Measurements from ENCODE around the gene CPNE1. TPM values are rescaled to one million over a fixed set of nuclear protein-coding genes. Genes with fewer than 3 reads are reported as not detected.

CPNE1 gene
- total and polyA plus RNA-seq, 10 of the 15 experiments (the other 5 are each of a cell fraction or from before 2014, with no cell fraction given) = 84.9 to 209 (median 146) TPM

DNA sequence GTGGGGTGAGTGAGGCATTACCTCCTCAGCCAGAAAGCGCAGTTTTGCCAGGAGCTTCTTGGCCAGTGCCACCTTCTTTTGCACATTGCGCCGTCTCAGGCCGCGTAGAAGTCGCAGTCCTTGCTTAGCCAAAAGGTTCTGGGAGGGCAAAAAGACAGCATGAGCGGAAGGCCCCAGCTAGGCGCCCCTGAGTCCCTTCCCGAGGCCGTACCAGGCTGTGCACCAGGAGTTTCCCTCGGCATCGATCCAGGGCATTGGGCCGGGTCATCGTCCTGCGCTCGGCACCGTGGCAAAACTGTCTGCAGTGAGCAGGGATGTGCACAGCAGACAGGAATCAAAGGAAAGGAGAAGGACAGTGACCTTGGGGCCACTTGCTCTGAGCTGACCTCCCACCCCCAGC, 69.2 kb downstream of the CPNE1 start (continued):
- no peak for TF ChIP-seq REST (IDR thresholded peaks at IDR 0.05; ENCODE audit: low read depth, low read length)
- TF ChIP-seq SUPT20H (IDR thresholded peaks at IDR 0.05; ENCODE audit: borderline replicate concordance, control insufficient read depth, low read depth, low read length) = no peak

GRCh38 chr20:35592339-35592974, 72.2 kb downstream of the CPNE1 start:
- ChIA-PET RAD21 (ENCODE audit: unreplicated experiment) (no interaction called here), SMC1A (ENCODE audit: uncharacterized antibody, unreplicated experiment) (no interaction called here), POLR2A (interaction anchor here (0.6 to 0.7 kb wide), 2 partner anchors 36 to 42 kb away, joined by 3 to 4 read pairs; no protein-coding TSS in a partner anchor), CTCF (no interaction called here)
- no peak overlapping the region for H3K27ac ChIP-seq (ENCODE audit: control insufficient read depth, insufficient read depth)
- no peak overlapping the region for H3K4me2 ChIP-seq (ENCODE audit: control insufficient read depth, insufficient read depth)
- FAIRE-seq (no peak), DNase-seq (ENCODE audit: low read depth, low spot score) (no peak), ATAC-seq (no peak)
- no peak overlapping the region for H3K9ac ChIP-seq (ENCODE audit: control insufficient read depth, insufficient read depth, low read length)
- H3K4me3 ChIP-seq = no peak overlapping the region
- no peak overlapping the region for H2AFZ ChIP-seq (ENCODE audit: control insufficient read depth, low read depth, low read length)
- H3K4me1 ChIP-seq (ENCODE audit: control insufficient read depth, insufficient read depth, low read length) = no peaks in the 10 kb centered on the region
- BruUV-seq (replicated peaks) = no TSS peak
- no peaks in the 10 kb centered on the region for H4K20me1 ChIP-seq (ENCODE audit: control insufficient read depth, insufficient read depth)
- no peaks in the 10 kb centered on the region for H3K27me3 ChIP-seq (replicated peaks in 1 of 2; ENCODE audit: control insufficient read depth in 2 of 2, insufficient read depth in 2 of 2, low read length in 1 of 2)
- H3K9me3 ChIP-seq (replicated peaks; ENCODE audit: control insufficient read depth, insufficient read depth, low read length) = no peaks in the 10 kb centered on the region
- no peaks in the 10 kb centered on the region for H3K79me2 ChIP-seq (ENCODE audit: control insufficient read depth, insufficient read depth, low read length)
- H3K36me3 ChIP-seq (ENCODE audit: control insufficient read depth in 2 of 2, insufficient read depth in 2 of 2, low read length in 1 of 2) = no peaks in the 10 kb centered on the region
- intact Hi-C loops (cut with micrococcal nuclease; ENCODE audit: unreplicated experiment) (no loop called here), in situ Hi-C loops (cut with MboI) (no loop called here)
- 3% methylated on average over 2 of the region's 2 CpGs for WGBS (ENCODE audit: insufficient coverage, insufficient replicate concordance, low lambda C conversion rate, missing lambda C conversion rate)
- TF ChIP-seq TCF12 (IDR thresholded peaks at IDR 0.05; ENCODE audit: low read depth, low read length) (no peak), NFYA (IDR thresholded peaks at IDR 0.05; ENCODE audit: borderline replicate concordance, low read depth, low read length) (no peak), NFXL1 (IDR thresholded peaks at IDR 0.05; ENCODE audit: borderline replicate concordance) (no peak), EP300 (IDR thresholded peaks at IDR 0.05; ENCODE audit: borderline replicate concordance in 1 of 2, control insufficient read depth in 1 of 2, low read depth in 2 of 2, low read length in 2 of 2) (no peak), ETV6 (conservative IDR thresholded peaks at IDR 0.05 in 1 of 2, IDR thresholded peaks at IDR 0.05 in 1 of 2; ENCODE audit: borderline replicate concordance in 1 of 2, low read depth in 1 of 2) (no peak), ZBTB11 (CRISPR knock-in tag; IDR thresholded peaks at IDR 0.05) (no peak)
- TF ChIP-seq, protein P1, sequence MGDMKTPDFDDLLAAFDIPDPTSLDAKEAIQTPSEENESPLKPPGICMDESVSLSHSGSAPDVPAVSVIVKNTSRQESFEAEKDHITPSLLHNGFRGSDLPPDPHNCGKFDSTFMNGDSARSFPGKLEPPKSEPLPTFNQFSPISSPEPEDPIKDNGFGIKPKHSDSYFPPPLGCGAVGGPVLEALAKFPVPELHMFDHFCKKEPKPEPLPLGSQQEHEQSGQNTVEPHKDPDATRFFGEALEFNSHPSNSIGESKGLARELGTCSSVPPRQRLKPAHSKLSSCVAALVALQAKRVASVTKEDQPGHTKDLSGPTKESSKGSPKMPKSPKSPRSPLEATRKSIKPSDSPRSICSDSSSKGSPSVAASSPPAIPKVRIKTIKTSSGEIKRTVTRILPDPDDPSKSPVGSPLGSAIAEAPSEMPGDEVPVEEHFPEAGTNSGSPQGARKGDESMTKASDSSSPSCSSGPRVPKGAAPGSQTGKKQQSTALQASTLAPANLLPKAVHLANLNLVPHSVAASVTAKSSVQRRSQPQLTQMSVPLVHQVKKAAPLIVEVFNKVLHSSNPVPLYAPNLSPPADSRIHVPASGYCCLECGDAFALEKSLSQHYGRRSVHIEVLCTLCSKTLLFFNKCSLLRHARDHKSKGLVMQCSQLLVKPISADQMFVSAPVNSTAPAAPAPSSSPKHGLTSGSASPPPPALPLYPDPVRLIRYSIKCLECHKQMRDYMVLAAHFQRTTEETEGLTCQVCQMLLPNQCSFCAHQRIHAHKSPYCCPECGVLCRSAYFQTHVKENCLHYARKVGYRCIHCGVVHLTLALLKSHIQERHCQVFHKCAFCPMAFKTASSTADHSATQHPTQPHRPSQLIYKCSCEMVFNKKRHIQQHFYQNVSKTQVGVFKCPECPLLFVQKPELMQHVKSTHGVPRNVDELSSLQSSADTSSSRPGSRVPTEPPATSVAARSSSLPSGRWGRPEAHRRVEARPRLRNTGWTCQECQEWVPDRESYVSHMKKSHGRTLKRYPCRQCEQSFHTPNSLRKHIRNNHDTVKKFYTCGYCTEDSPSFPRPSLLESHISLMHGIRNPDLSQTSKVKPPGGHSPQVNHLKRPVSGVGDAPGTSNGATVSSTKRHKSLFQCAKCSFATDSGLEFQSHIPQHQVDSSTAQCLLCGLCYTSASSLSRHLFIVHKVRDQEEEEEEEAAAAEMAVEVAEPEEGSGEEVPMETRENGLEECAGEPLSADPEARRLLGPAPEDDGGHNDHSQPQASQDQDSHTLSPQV (IDR thresholded peaks at IDR 0.05) = no peak

Measured in GM12878 (cell line).